SK-N-SH treated with all-trans-retinoic acid at 6 μM for 48 hours (cell line): Measurements from ENCODE around the gene PER2.

ENCODE experiments used
- ATAC-seq: fragments of 200-7000 bp; cut with Tn5 transposase; 3 replicates; pipeline ENCODE4 v1.9.1; 2020; ENCODE audit warnings: mild to moderate bottlenecking, moderate library complexity
- ARNTL ChIP-seq: fragments of 450-650 bp; formaldehyde crosslinking; IDR thresholded peaks from 2 replicates; pipeline ENCODE4 v1.5.0; 2020; ENCODE audit warnings: low read depth, mild to moderate bottlenecking, moderate library complexity, borderline replicate concordance
- BACH2 ChIP-seq: fragments of 250-450 bp; sonication (Bioruptor Pico); IDR thresholded peaks from 2 replicates; pipeline ENCODE4 v1.9.0; 2021; ENCODE audit warnings: mild to moderate bottlenecking, borderline replicate concordance
- CREB5 ChIP-seq: fragments of 250-450 bp; sonication (Bioruptor Pico); IDR thresholded peaks from 2 replicates; pipeline ENCODE4 v1.5.1; 2020; ENCODE audit warnings: low read depth, mild to moderate bottlenecking, moderate library complexity
- CSDC2 ChIP-seq: fragments of 250-450 bp; sonication (Bioruptor Pico); IDR thresholded peaks from 2 replicates; pipeline ENCODE4 v1.5.0; 2020; ENCODE audit warnings: mild to moderate bottlenecking, moderate library complexity
- ESRRG ChIP-seq: fragments of 250-450 bp; sonication (Bioruptor Pico); IDR thresholded peaks from 2 replicates; pipeline ENCODE4 v1.6.1; 2021; ENCODE audit warnings: mild to moderate bottlenecking
- GLIS3 ChIP-seq: fragments of 250-450 bp; sonication (Bioruptor Pico); IDR thresholded peaks from 2 replicates; pipeline ENCODE4 v1.5.0; 2020; ENCODE audit warnings: mild to moderate bottlenecking, moderate library complexity
- ISL1 ChIP-seq: fragments of 250-450 bp; sonication (Bioruptor Pico); IDR thresholded peaks from 2 replicates; pipeline ENCODE4 v2.1.2; 2022; ENCODE audit warnings: mild to moderate bottlenecking, moderate library complexity
- OSR1 ChIP-seq: fragments of 250-450 bp; sonication (Bioruptor Pico); IDR thresholded peaks from 2 replicates; pipeline ENCODE4 v1.8.0; 2022; ENCODE audit warnings: moderate library complexity, mild to moderate bottlenecking, inconsistent platforms
- PPARA ChIP-seq: fragments of 250-450 bp; sonication (Bioruptor Pico); IDR thresholded peaks from 2 replicates; pipeline ENCODE4 v1.5.0; 2020; ENCODE audit warnings: mild to moderate bottlenecking, borderline replicate concordance
- RARB ChIP-seq: fragments of 250-450 bp; sonication (Bioruptor Pico); IDR thresholded peaks from 2 replicates; pipeline ENCODE4 v1.8.0; 2021; ENCODE audit warnings: mild to moderate bottlenecking, moderate library complexity
- SNAI2 ChIP-seq: fragments of 250-450 bp; sonication (Bioruptor Pico); IDR thresholded peaks from 2 replicates; pipeline ENCODE4 v1.5.0; 2020; ENCODE audit warnings: mild to moderate bottlenecking, moderate library complexity
- TCF4 ChIP-seq: fragments of 250-450 bp; sonication (Bioruptor Pico); IDR thresholded peaks from 2 replicates; pipeline ENCODE4 v1.8.0; 2021; ENCODE audit warnings: mild to moderate bottlenecking, moderate library complexity, borderline replicate concordance
- TOX ChIP-seq: fragments of 250-450 bp; sonication (Bioruptor Pico); IDR thresholded peaks from 2 replicates; pipeline ENCODE4 v1.8.0; 2021; ENCODE audit warnings: mild to moderate bottlenecking, moderate library complexity, borderline replicate concordance
- ZC3H10 ChIP-seq: fragments of 250-450 bp; sonication (Bioruptor Pico); IDR thresholded peaks from 2 replicates; pipeline ENCODE4 v1.5.1; 2021; ENCODE audit warnings: mild to moderate bottlenecking, moderate library complexity
- ZFP3 ChIP-seq: fragments of 250-450 bp; sonication (Bioruptor Pico); IDR thresholded peaks from 2 replicates; pipeline ENCODE4 v1.5.0; 2020; ENCODE audit warnings: mild to moderate bottlenecking, moderate library complexity
- ZFP30 ChIP-seq: fragments of 450-650 bp; formaldehyde crosslinking; IDR thresholded peaks from 2 replicates; pipeline ENCODE4 v1.5.0; 2022; ENCODE audit warnings: mild to moderate bottlenecking, moderate library complexity
- ZNF70 ChIP-seq: fragments of 450-650 bp; formaldehyde crosslinking; IDR thresholded peaks from 2 replicates; pipeline ENCODE4 v1.5.0; 2020; ENCODE audit warnings: mild to moderate bottlenecking, moderate library complexity
- ZNF8 ChIP-seq: fragments of 450-650 bp; formaldehyde crosslinking; IDR thresholded peaks from 2 replicates; pipeline ENCODE4 v1.5.0; 2020; ENCODE audit warnings: mild to moderate bottlenecking, moderate library complexity
- TF ChIP-seq, protein P1 (sequence below): fragments of 250-450 bp; sonication (Bioruptor Pico); IDR thresholded peaks from 2 replicates; pipeline ENCODE4 v1.5.1; 2021; ENCODE audit warnings: mild to moderate bottlenecking, moderate library complexity
- TF ChIP-seq, protein P2 (sequence below): fragments of 250-450 bp; sonication (Bioruptor Pico); IDR thresholded peaks from 2 replicates; pipeline ENCODE4 v1.8.0; 2020; ENCODE audit warnings: mild to moderate bottlenecking, moderate library complexity, borderline replicate concordance
- TF ChIP-seq, protein P3 (sequence below): fragments of 250-450 bp; sonication (Bioruptor Pico); IDR thresholded peaks from 2 replicates; pipeline ENCODE4 v1.5.0; 2020; ENCODE audit warnings: mild to moderate bottlenecking, moderate library complexity

Gene PER2

GRCh38 chr2:238220274-238220891 lies 68.0 kb downstream of the PER2 start:
- TF ChIP-seq ZFP3 (no peak), ARNTL (CRISPR knock-in tag) (no peak), OSR1 (CRISPR knock-in tag) (no peak), ZNF70 (CRISPR knock-in tag) (no peak), TOX (CRISPR knock-in tag) (no peak), CSDC2 (CRISPR knock-in tag) (no peak), ISL1 (CRISPR knock-in tag) (no peak), SNAI2 (no peak), ZC3H10 (CRISPR knock-in tag) (no peak), ZFP30 (CRISPR knock-in tag) (no peak), RARB (no peak), ESRRG (no peak), BACH2 (CRISPR knock-in tag) (no peak), TCF4 (CRISPR knock-in tag) (no peak), ZNF8 (no peak), CREB5 (CRISPR knock-in tag) (no peak), PPARA (no peak)
- TF ChIP-seq, protein P1, sequence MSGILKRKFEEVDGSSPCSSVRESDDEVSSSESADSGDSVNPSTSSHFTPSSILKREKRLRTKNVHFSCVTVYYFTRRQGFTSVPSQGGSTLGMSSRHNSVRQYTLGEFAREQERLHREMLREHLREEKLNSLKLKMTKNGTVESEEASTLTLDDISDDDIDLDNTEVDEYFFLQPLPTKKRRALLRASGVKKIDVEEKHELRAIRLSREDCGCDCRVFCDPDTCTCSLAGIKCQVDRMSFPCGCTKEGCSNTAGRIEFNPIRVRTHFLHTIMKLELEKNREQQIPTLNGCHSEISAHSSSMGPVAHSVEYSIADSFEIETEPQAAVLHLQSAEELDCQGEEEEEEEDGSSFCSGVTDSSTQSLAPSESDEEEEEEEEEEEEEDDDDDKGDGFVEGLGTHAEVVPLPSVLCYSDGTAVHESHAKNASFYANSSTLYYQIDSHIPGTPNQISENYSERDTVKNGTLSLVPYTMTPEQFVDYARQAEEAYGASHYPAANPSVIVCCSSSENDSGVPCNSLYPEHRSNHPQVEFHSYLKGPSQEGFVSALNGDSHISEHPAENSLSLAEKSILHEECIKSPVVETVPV (CRISPR knock-in tag) = no peak
- TF ChIP-seq, protein P2, sequence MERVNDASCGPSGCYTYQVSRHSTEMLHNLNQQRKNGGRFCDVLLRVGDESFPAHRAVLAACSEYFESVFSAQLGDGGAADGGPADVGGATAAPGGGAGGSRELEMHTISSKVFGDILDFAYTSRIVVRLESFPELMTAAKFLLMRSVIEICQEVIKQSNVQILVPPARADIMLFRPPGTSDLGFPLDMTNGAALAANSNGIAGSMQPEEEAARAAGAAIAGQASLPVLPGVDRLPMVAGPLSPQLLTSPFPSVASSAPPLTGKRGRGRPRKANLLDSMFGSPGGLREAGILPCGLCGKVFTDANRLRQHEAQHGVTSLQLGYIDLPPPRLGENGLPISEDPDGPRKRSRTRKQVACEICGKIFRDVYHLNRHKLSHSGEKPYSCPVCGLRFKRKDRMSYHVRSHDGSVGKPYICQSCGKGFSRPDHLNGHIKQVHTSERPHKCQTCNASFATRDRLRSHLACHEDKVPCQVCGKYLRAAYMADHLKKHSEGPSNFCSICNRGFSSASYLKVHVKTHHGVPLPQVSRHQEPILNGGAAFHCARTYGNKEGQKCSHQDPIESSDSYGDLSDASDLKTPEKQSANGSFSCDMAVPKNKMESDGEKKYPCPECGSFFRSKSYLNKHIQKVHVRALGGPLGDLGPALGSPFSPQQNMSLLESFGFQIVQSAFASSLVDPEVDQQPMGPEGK (CRISPR knock-in tag) = no peak
- TF ChIP-seq, protein P3, sequence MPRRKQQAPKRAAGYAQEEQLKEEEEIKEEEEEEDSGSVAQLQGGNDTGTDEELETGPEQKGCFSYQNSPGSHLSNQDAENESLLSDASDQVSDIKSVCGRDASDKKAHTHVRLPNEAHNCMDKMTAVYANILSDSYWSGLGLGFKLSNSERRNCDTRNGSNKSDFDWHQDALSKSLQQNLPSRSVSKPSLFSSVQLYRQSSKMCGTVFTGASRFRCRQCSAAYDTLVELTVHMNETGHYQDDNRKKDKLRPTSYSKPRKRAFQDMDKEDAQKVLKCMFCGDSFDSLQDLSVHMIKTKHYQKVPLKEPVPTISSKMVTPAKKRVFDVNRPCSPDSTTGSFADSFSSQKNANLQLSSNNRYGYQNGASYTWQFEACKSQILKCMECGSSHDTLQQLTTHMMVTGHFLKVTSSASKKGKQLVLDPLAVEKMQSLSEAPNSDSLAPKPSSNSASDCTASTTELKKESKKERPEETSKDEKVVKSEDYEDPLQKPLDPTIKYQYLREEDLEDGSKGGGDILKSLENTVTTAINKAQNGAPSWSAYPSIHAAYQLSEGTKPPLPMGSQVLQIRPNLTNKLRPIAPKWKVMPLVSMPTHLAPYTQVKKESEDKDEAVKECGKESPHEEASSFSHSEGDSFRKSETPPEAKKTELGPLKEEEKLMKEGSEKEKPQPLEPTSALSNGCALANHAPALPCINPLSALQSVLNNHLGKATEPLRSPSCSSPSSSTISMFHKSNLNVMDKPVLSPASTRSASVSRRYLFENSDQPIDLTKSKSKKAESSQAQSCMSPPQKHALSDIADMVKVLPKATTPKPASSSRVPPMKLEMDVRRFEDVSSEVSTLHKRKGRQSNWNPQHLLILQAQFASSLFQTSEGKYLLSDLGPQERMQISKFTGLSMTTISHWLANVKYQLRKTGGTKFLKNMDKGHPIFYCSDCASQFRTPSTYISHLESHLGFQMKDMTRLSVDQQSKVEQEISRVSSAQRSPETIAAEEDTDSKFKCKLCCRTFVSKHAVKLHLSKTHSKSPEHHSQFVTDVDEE = no peak
- ATAC-seq = no peak

DNA sequence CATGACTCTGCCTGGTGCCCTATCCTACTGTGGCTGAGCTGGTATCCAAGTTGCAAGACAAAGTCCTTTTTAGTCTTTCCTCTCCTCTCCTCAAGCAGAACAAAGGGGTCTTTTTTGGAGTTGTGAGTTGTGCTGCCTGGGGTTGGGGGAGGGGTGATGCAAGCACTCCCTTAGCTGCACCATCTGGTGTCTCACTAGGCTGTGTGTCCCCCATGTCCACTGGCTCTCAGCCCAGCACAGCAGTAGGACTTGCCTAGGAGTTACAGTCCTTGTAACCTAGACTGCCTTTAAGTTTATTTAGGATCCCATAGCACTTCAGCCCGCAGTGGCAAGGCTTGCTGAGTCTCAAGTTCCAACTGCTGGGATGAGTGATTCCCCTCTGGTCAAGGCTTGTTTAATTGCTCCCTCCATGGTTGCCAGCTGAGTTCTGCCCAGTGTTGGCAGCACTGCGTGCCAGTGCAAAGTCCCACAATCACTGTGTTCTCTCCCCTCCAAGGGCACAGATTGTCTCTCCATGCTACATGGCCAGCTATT lies 71.7 kb downstream of the PER2 start:
- no peak for TF ChIP-seq OSR1 (CRISPR knock-in tag)
- TF ChIP-seq TOX (CRISPR knock-in tag) = no peak
- TF ChIP-seq ZNF8 = no peak
- TF ChIP-seq, protein P2 (CRISPR knock-in tag) = no peak
- TF ChIP-seq CSDC2 (CRISPR knock-in tag) = no peak
- no peak for TF ChIP-seq GLIS3 (CRISPR knock-in tag)
- no peak for TF ChIP-seq PPARA
- TF ChIP-seq ARNTL (CRISPR knock-in tag) = no peak
- TF ChIP-seq ZC3H10 (CRISPR knock-in tag) = no peak
- no peak for TF ChIP-seq ZNF70 (CRISPR knock-in tag)
- TF ChIP-seq SNAI2 = no peak
- TF ChIP-seq, protein P3 = no peak
- no peak for TF ChIP-seq CREB5 (CRISPR knock-in tag)
- TF ChIP-seq, all 23 proteins: peak for 0
- no peak for ATAC-seq
